HG02840 (cell line): ENCODE data around the gene RBFOX2.
"Not testable (repeated sequence)": the region's sequence is repeated elsewhere in the genome, so short reads cannot be mapped to it uniquely, and the experiment has no call there.

Source experiments
- ATAC-seq: cut with Tn5 transposase; IDR thresholded peaks from one replicate; pipeline ENCODE4 v1.9.1; 2021; ENCODE audit warnings: mild to moderate bottlenecking, moderate library complexity, moderate number of reproducible peaks; ENCODE audit not compliant: unreplicated experiment, low FRiP score

RBFOX2 gene

DNA sequence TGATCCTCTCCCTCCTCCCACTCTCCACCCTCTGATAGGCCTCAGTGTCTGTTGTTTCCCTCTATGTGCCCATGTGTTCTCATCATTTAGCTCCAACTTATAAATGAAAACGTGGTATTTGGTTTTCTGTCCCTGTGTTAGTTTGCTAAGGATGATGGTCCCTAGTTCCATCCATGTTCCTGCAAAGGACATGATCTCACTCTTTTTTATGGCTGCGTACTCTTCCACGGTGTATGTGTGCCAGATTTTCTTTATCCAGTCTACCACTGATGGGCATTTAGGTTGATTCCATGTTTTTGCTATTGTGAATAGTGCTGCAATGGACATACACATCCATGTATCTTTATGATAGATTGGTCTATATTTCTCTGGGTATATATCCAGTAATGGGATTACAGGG lies 15.9 kb upstream of the RBFOX2 start:
- ATAC-seq: not testable (repeated sequence)

- no peak for ATAC-seq
These were observed 13.6 kb upstream of the RBFOX2 start for GRCh38 chr22:36042240-36042639.

GRCh38 chr22:36039125-36039524 lies 10.5 kb upstream of the RBFOX2 start:
- no peak for ATAC-seq

GRCh38 chr22:36037102-36037758 lies 8.6 kb upstream of the RBFOX2 start:
- ATAC-seq: no peak

DNA sequence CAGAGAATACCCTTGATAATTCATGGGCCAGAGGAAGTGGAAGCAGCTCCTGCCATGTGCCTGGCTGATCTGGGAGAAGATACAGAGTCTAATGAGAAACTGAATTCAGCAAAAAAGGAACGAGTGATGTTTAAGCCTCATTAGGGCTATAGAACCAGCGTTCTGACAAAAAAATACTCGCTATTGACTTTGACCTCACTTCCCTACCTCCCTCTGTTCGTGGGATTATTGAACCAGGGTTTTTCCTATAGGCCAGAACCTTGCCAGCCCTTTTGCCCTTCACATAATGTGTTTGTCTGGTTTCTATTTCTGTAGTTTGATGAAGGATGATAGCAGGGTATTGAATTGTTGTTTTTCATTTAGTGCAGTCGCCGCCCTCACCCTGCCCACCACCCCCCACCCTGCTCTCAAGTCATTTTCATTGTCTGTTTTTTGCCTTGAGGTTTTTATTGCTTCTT lies 7.6 kb upstream of the RBFOX2 start:
- no peak for ATAC-seq

GRCh38 chr22:36032611-36033010 lies 4.0 kb upstream of the RBFOX2 start:
- ATAC-seq: no peak

GRCh38 chr22:36029406-36029755 lies 757 bp upstream of the RBFOX2 start:
- ATAC-seq: no peak

GRCh38 chr22:36027935-36028645 lies 534 bp downstream of the RBFOX2 start:
- ATAC-seq: no peak

DNA sequence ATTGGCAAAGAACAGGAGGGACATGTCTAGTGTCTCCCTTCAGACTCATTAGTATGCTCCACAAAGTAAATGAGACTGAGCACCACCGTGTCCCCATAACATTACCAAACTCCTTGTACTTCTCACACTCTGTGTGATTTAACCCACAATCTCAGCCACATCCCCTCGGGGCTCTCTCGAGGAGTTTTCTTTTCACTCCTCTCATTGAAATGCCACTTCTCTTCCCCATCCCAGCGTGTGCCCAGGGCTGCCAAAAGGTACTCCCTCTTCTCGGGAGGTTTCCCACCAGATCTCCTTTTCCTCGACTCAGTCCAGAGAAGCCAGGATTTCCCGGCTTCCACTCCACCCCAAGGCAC lies 1.1 kb downstream of the RBFOX2 start:
- no peak for ATAC-seq

- no peak for ATAC-seq
These were observed 1.9 kb downstream of the RBFOX2 start for GRCh38 chr22:36026741-36027140.

DNA sequence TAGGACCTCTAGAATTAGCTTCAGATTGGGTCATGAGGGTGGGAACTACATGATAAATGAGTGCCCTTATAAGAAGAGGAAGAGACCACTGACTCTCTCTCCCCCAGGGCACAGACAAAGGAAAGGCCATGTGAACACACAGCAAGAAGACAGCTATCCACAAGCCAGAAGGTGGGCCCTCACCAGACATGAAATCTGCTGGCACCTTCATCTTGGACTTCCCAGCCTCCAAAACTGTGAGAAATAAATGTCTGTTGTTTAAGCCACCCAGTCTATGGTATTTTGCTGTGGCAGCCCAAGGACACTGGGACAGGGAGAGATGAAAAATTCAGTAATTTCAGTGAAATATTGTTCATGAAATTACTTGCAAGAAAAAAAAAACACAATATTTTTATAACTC lies 5.9 kb downstream of the RBFOX2 start:
- no peak for ATAC-seq

GRCh38 chr22:36022162-36022561 lies 6.5 kb downstream of the RBFOX2 start:
- no peak for ATAC-seq

DNA sequence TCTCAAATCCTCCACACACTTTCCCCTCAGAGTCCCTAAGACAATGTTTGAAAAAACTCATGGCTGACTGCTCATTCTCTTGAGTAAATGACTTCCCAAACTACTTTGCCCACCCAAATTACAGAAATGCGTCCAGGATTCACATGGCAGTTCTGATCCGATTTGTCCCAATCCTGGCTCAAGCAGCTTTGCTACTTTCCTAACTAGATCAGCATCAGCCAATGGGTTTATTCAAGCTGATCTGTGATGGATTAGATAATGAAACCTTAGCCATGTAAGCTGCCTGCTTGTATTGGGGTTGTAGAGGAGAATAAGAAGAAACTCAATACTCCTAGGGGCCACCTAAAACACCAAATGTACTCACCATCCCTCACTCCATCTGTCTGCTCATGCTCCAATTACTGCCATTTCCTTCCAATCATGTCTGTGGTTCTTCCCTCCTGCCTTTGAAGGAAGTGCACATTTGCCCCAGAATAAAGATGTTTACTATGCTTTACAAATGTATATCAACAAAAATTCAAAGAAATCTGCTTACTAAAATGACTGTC lies 6.9 kb downstream of the RBFOX2 start:
- no peak for ATAC-seq

- not testable (repeated sequence) for ATAC-seq
These were observed 7.8 kb downstream of the RBFOX2 start for GRCh38 chr22:36020865-36021264.

DNA sequence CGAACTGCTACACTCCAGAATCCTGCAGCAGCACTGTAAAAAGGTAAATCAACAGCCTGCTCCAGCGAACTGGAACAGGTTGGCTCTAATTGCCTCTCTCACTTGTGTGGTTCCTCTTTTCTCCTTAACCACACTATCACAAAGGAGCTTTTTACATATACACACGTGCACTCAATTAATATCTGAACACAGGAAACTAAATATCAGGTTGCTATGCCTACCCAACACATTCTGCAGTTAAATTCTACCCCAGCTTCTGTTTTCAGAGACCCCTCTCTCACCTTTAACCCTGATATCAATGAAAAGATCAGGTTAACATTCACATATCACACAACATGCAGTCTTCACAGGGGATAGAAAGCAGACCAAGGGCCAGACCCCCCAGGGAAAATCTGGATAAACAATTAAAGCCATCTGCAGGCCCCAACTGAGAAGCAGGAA lies 11.0 kb downstream of the RBFOX2 start:
- no peak for ATAC-seq

GRCh38 chr22:36016684-36017083 lies 11.9 kb downstream of the RBFOX2 start:
- no peak for ATAC-seq

GRCh38 chr22:36015811-36016529 lies 12.7 kb downstream of the RBFOX2 start:
- ATAC-seq: no peak

- no peak for ATAC-seq
These were observed 13.3 kb downstream of the RBFOX2 start for GRCh38 chr22:36015155-36015810.

DNA sequence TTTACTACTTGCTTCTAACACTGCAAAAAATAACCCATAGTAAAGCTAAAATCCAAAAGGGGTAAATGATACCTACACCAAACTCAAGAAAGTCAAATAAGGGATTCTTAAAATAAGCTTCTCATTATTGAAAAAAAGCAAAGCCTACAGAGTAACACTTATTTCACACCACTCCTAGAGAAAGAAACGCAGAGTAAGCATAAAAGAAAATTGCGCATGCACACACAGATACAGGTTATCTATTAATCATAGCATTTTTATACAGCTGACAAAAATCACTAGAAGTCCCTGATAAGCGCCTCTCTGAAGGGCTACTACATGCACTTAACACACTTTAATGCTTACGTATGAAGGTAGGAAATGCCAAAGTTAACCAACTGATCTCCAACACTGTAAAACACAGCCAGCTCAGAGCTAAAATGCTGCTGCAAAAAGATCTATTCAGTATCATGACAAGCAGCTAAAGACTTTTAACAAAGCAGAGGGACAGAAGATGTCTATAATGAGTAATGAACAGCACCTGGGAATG lies 14.0 kb downstream of the RBFOX2 start:
- no peak for ATAC-seq

GRCh38 chr22:36012332-36012731 lies 16.3 kb downstream of the RBFOX2 start:
- ATAC-seq: no peak

DNA sequence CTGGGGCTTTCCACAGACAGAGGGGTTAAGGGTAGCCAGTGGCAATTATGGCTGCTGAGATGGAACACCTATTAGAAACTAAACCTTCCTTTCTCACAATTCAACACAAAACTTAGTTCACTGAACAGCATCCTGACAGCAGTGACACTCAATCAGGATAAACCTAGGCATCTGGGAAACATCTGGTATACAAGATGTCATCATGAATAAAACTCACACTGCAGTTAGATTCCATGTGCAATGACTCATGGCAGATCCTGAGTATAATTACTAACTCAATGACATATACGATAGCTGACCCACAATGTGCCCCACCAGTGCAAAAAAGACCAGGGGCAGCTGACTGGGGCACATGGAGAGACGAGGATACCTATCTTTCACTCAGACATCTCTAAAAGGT lies 17.7 kb downstream of the RBFOX2 start:
- no peak for ATAC-seq
